ENCODE data around the gene C1orf56.
"Not testable (repeated sequence)": the region's sequence is repeated elsewhere in the genome, so short reads cannot be mapped to it uniquely, and the experiment has no call there.

The C1orf56 gene

GRCh38 chr1:151070474-151071276 lies 23.1 kb downstream of the C1orf56 start, which contains the start of gene GABPB2:
Gene GABPB2, plus strand, starts transcription at chr1:151070761. Its CDS starts 17,429 bp downstream, at chr1:151088190.
- peak; percentile 95 for DNase-seq (ENCODE audit: low read depth)
- TF ChIP-seq, protein P1, sequence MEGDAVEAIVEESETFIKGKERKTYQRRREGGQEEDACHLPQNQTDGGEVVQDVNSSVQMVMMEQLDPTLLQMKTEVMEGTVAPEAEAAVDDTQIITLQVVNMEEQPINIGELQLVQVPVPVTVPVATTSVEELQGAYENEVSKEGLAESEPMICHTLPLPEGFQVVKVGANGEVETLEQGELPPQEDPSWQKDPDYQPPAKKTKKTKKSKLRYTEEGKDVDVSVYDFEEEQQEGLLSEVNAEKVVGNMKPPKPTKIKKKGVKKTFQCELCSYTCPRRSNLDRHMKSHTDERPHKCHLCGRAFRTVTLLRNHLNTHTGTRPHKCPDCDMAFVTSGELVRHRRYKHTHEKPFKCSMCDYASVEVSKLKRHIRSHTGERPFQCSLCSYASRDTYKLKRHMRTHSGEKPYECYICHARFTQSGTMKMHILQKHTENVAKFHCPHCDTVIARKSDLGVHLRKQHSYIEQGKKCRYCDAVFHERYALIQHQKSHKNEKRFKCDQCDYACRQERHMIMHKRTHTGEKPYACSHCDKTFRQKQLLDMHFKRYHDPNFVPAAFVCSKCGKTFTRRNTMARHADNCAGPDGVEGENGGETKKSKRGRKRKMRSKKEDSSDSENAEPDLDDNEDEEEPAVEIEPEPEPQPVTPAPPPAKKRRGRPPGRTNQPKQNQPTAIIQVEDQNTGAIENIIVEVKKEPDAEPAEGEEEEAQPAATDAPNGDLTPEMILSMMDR (conservative IDR thresholded peaks at IDR 0.05; ENCODE audit: low read depth, low read length): peak; percentile 93
- H3K4me3 ChIP-seq (ENCODE audit: low read length): peak within 1 kb of the TSS; percentile 90

GRCh38 chr1:151072224-151072623 lies 24.7 kb downstream of the C1orf56 start:
- H3K4me3 ChIP-seq (ENCODE audit: low read length): no peak overlapping the region
- DNase-seq (ENCODE audit: low read depth): no peak
- TF ChIP-seq, protein P1 (conservative IDR thresholded peaks at IDR 0.05; ENCODE audit: low read depth, low read length): no peak

GRCh38 chr1:151085953-151086559 lies 38.5 kb downstream of the C1orf56 start:
- H3K4me3 ChIP-seq (ENCODE audit: low read length): no peak overlapping the region
- no peak for DNase-seq (ENCODE audit: low read depth)
- TF ChIP-seq, protein P1 (conservative IDR thresholded peaks at IDR 0.05; ENCODE audit: low read depth, low read length): no peak

DNA sequence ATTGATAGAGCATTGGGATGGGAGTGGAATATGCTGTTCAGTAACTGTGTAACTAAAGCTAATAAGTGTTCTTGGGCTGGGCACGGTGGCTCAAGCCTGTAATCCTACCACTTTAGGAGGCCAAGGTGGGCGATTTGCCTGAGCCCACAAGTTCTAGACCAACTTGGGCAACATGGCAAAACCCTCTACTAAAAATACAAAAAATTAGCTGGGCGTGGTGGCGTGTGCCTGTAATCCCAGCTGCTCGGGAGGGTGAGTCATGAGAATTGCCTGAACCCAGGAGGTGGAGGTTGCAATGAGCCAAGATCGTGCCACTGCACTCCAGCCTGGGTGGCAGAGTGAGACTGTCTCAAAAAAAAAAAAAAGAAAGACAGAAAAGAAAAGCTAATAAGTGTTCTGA lies 49.9 kb downstream of the C1orf56 start:
- H3K4me3 ChIP-seq (ENCODE audit: low read length); DNase-seq (ENCODE audit: low read depth): not testable (repeated sequence)

DNA sequence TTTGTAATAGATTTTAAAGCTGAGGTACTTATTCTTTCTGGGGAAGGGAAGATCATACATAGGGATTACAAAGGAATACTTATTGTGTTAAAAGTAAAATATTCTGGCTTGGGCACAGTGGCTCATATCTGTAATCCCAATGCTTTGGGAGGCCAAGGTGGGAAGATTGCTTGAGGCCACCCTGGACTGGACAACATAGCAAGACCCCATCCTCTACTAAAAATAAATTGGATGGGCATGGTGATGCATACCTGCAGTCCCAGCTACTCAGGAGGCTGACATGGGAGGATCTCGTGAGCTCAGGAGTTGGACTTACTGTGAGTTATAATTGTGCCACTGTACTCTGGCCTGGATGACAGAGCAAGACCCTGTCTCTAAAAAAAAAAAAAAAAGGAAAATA lies 50.6 kb downstream of the C1orf56 start:
- H3K4me3 ChIP-seq (ENCODE audit: low read length): no peak overlapping the region
- DNase-seq (ENCODE audit: low read depth): no peak
- TF ChIP-seq, protein P1 (conservative IDR thresholded peaks at IDR 0.05; ENCODE audit: low read depth, low read length): no peak

Measured in retinal pigment epithelial cell (primary cell).